SK-N-SH (cell line): ENCODE measurements around the gene FAAP24.

ENCODE experiments used
- CTCF ChIP-seq: fragments of 200-600 bp; sonication (generic); IDR thresholded peaks from 2 replicates; pipeline ENCODE4 v1.6.1; 2017; ENCODE audit warnings: antibody characterized with exemption, mild to moderate bottlenecking, moderate library complexity
- MEF2A ChIP-seq: IDR thresholded peaks from 2 replicates; pipeline ENCODE4 v1.4.0; 2012; ENCODE audit warnings: low read depth, borderline replicate concordance
- REST ChIP-seq: IDR thresholded peaks from 2 replicates; pipeline ENCODE4 v1.6.1; 2012; ENCODE audit warnings: mild to moderate bottlenecking, low read depth, low read length, moderate library complexity
- SIN3A ChIP-seq: IDR thresholded peaks from 2 replicates; pipeline ENCODE4 v1.6.1; 2012; ENCODE audit warnings: low read depth, mild to moderate bottlenecking, low read length, moderate library complexity, borderline replicate concordance
- TAF1 ChIP-seq: IDR thresholded peaks from 2 replicates; pipeline ENCODE4 v1.6.1; 2012; ENCODE audit warnings: low read depth, mild to moderate bottlenecking, low read length, moderate library complexity, borderline replicate concordance
- USF2 ChIP-seq: fragments of 150-350 bp; IDR thresholded peaks from 2 replicates; pipeline ENCODE4 v1.6.1; 2017; ENCODE audit warnings: antibody characterized with exemption, low read length, low read depth, borderline replicate concordance

- no peak for TF ChIP-seq CTCF
- 0 out of 2 replicates have a peak, but pooled peaks have one; percentile 66 for TF ChIP-seq SIN3A
- TF ChIP-seq USF2, result no peak
- no peak for TF ChIP-seq REST
- no peak for TF ChIP-seq MEF2A
- peak; percentile 59; the same call in 1 of the 2 replicates for TF ChIP-seq TAF1
These were observed at the start of gene FAAP24, which contains the start of gene CEP89 for GRCh38 chr19:32971715-32972540.
